Activated CD4-positive, alpha-beta T cell treated with anti-CD3 and anti-CD28 coated beads, Interleukin-2, amount 50 U/mL, for 4 hours (primary cell): Measurements from ENCODE around the gene IFNLR1.
"Not testable (repeated sequence)": the region's sequence is repeated elsewhere in the genome, so short reads cannot be mapped to it uniquely, and the experiment has no call there.

ENCODE experiments used
- DNase-seq, 2 experiments: peaks; one replicate each; pipeline ENCODE4 v3.0.0-alpha.2; 2020

The IFNLR1 gene

GRCh38 chr1:24186993-24187790 lies at the start of gene IFNLR1:
IFNLR1 (minus strand) TSS chr1:24187289; CDS start chr1:24187248, 41 bp downstream.
- DNase-seq = peak; percentile 49 to 64

- no peak for DNase-seq
Observed at GRCh38 chr1:24235921-24236788, 49.1 kb upstream of the IFNLR1 start.

- DNase-seq = no peak
Observed at GRCh38 chr1:24233684-24234600, 46.9 kb upstream of the IFNLR1 start.

GRCh38 chr1:24231701-24232100 lies 44.6 kb upstream of the IFNLR1 start:
- no peak for DNase-seq

GRCh38 chr1:24228311-24228710 lies 41.2 kb upstream of the IFNLR1 start:
- DNase-seq = no peak

- no peak for DNase-seq
Observed at GRCh38 chr1:24226749-24227148, 39.7 kb upstream of the IFNLR1 start.

- no peak for DNase-seq
Observed at GRCh38 chr1:24224761-24225160, 37.7 kb upstream of the IFNLR1 start.

GRCh38 chr1:24224086-24224485 lies 37.0 kb upstream of the IFNLR1 start:
- DNase-seq = no peak

- no peak for DNase-seq
Observed at GRCh38 chr1:24222793-24223192, 35.7 kb upstream of the IFNLR1 start.

- DNase-seq = no peak
Observed at GRCh38 chr1:24222008-24222605, 35.0 kb upstream of the IFNLR1 start.

- DNase-seq = no peak
Observed at GRCh38 chr1:24221246-24221645, 34.2 kb upstream of the IFNLR1 start.

GRCh38 chr1:24216276-24217074 lies 29.4 kb upstream of the IFNLR1 start:
- DNase-seq = no peak

- DNase-seq = no peak
Observed at GRCh38 chr1:24215226-24215814, 28.2 kb upstream of the IFNLR1 start.

- no peak for DNase-seq
Observed at GRCh38 chr1:24212376-24212775, 25.3 kb upstream of the IFNLR1 start.

- DNase-seq = no peak
Observed at GRCh38 chr1:24210195-24210627, 23.1 kb upstream of the IFNLR1 start.

- no peak for DNase-seq
Observed at GRCh38 chr1:24209097-24209496, 22.0 kb upstream of the IFNLR1 start.

GRCh38 chr1:24207709-24208108 lies 20.6 kb upstream of the IFNLR1 start:
- no peak for DNase-seq

- DNase-seq = not testable (repeated sequence)
Observed at GRCh38 chr1:24207395-24207687, 20.3 kb upstream of the IFNLR1 start.

- no peak for DNase-seq
Observed at GRCh38 chr1:24206516-24207394, 19.7 kb upstream of the IFNLR1 start.

GRCh38 chr1:24206083-24206464 lies 19.0 kb upstream of the IFNLR1 start:
- no peak for DNase-seq
